OCI-LY1 (cell line): ENCODE results near the gene C4orf17.
"Not testable (repeated sequence)": the region's sequence is repeated elsewhere in the genome, so short reads cannot be mapped to it uniquely, and the experiment has no call there.

Source experiments
- H2AFZ ChIP-seq: fragments of 200-600 bp; sonication (generic), shearing (Covaris generic); 2 replicates; pipeline ENCODE4 v1.6.0; 2014; ENCODE audit warnings: antibody characterized with exemption, mild to moderate bottlenecking, low read length
- H3F3A ChIP-seq: fragments of 200-600 bp; sonication (generic), shearing (Covaris generic); 2 replicates; pipeline ENCODE4 v1.6.0; 2014; ENCODE audit warnings: mild to moderate bottlenecking, antibody characterized with exemption, low read length, moderate library complexity; ENCODE audit not compliant: insufficient read depth
- H3K27ac ChIP-seq: fragments of 200-600 bp; sonication (generic); 2 replicates; pipeline ENCODE4 v1.5.1; 2014; ENCODE audit warnings: low read length, mixed run types, mild to moderate bottlenecking, low read depth; ENCODE audit not compliant: poor library complexity, severe bottlenecking
- H3K27me3 ChIP-seq: fragments of 200-600 bp; sonication (generic); 2 replicates; pipeline ENCODE4 v1.6.0; 2014; ENCODE audit warnings: antibody characterized with exemption, mild to moderate bottlenecking, low read length, moderate library complexity; ENCODE audit not compliant: insufficient read depth
- H3K36me3 ChIP-seq: fragments of 200-600 bp; sonication (generic); 2 replicates; pipeline ENCODE4 v1.6.1; 2014; ENCODE audit warnings: mild to moderate bottlenecking, antibody characterized with exemption, low read length, moderate library complexity, mixed read lengths; ENCODE audit not compliant: insufficient read depth
- H3K4me1 ChIP-seq: fragments of 200-600 bp; sonication (generic); 2 replicates; pipeline ENCODE4 v1.5.1; 2014; ENCODE audit warnings: mild to moderate bottlenecking, low read length, moderate library complexity; ENCODE audit not compliant: insufficient read depth, severe bottlenecking
- H3K4me2 ChIP-seq: fragments of 200-600 bp; sonication (generic), shearing (Covaris generic); 2 replicates; pipeline ENCODE4 v1.6.1; 2014; ENCODE audit warnings: low read length
- H3K4me3 ChIP-seq: fragments of 200-600 bp; sonication (generic); 2 replicates; pipeline ENCODE4 v1.5.1; 2014; ENCODE audit warnings: low read length, low read depth, mild to moderate bottlenecking, mixed read lengths; ENCODE audit not compliant: poor library complexity, severe bottlenecking
- H3K79me2 ChIP-seq: fragments of 200-600 bp; shearing (Covaris generic); 2 replicates; pipeline ENCODE4 v1.6.1; 2016; ENCODE audit warnings: mixed run types, low read length, mixed read lengths; ENCODE audit not compliant: insufficient read depth
- H3K9ac ChIP-seq: fragments of 200-600 bp; sonication (generic), shearing (Covaris generic); 2 replicates; pipeline ENCODE4 v1.6.1; 2014; ENCODE audit warnings: mild to moderate bottlenecking, low read length, mixed read lengths
- H3K9me2 ChIP-seq: fragments of 200-600 bp; sonication (generic), shearing (Covaris generic); 2 replicates; pipeline ENCODE4 v1.6.1; 2014; ENCODE audit warnings: low read depth, mild to moderate bottlenecking, low read length, mixed read lengths
- H3K9me3 ChIP-seq: fragments of 200-600 bp; shearing (Covaris generic); 2 replicates; pipeline ENCODE4 v1.6.1; 2014; ENCODE audit warnings: low read length, mixed read lengths
- H4K20me1 ChIP-seq: fragments of 200-600 bp; sonication (generic), shearing (Covaris generic); 2 replicates; pipeline ENCODE4 v1.6.0; 2016; ENCODE audit warnings: mild to moderate bottlenecking, low read length; ENCODE audit not compliant: insufficient read depth
- CTCF ChIP-seq: fragments of 200-600 bp; sonication (generic), shearing (Covaris generic); IDR thresholded peaks from 2 replicates; pipeline ENCODE4 v1.5.1; 2017; ENCODE audit warnings: mild to moderate bottlenecking, antibody characterized with exemption, low read length, moderate library complexity, mixed read lengths
- EZH2 ChIP-seq: fragments of 200-600 bp; sonication (generic), shearing (Covaris generic); IDR thresholded peaks from 2 replicates; pipeline ENCODE4 v1.8.0; 2017; ENCODE audit warnings: borderline replicate concordance, mixed run types, mild to moderate bottlenecking, antibody characterized with exemption, low read length, moderate library complexity, mixed read lengths

C4orf17 gene

GRCh38 chr4:99529956-99530355, 19.1 kb downstream of the C4orf17 start:
- Histone ChIP-seq H3K4me3 (no peak overlapping the region), H3K9ac (no peak overlapping the region), H3K9me2 (no peaks in the 10 kb centered on the region), H3K4me1 (no peaks in the 10 kb centered on the region), H3K36me3 (no peaks in the 10 kb centered on the region), H3K27me3 (no peaks in the 10 kb centered on the region), H2AFZ (no peak overlapping the region), H3K9me3 (no peaks in the 10 kb centered on the region), H3K79me2 (no peaks in the 10 kb centered on the region), H3F3A (no peaks in the 10 kb centered on the region), H3K4me2 (no peak overlapping the region), H4K20me1 (no peaks in the 10 kb centered on the region), H3K27ac (no peak overlapping the region)
- TF ChIP-seq CTCF (no peak), EZH2 (no peak)

GRCh38 chr4:99534699-99535098, 23.9 kb downstream of the C4orf17 start:
- H3K9ac ChIP-seq, H3K79me2 ChIP-seq, H3K9me2 ChIP-seq, H3K27ac ChIP-seq, H3K4me2 ChIP-seq, H3K4me3 ChIP-seq, H3K4me1 ChIP-seq, H2AFZ ChIP-seq, H3F3A ChIP-seq, H3K36me3 ChIP-seq, H4K20me1 ChIP-seq, H3K9me3 ChIP-seq, H3K27me3 ChIP-seq: not testable (repeated sequence)

- no peaks in the 10 kb centered on the region for H3K27me3 ChIP-seq
- no peak overlapping the region for H3K9ac ChIP-seq
- no peak overlapping the region for H2AFZ ChIP-seq
- no peak overlapping the region for H3K4me2 ChIP-seq
- H3K36me3 ChIP-seq, result no peaks in the 10 kb centered on the region
- TF ChIP-seq CTCF, result no peak
- no peak for TF ChIP-seq EZH2
- no peak overlapping the region for H3K27ac ChIP-seq
- no peaks in the 10 kb centered on the region for H3K79me2 ChIP-seq
- no peaks in the 10 kb centered on the region for H3K4me1 ChIP-seq
- H3K9me3 ChIP-seq, result no peaks in the 10 kb centered on the region
- H3F3A ChIP-seq, result no peaks in the 10 kb centered on the region
- H4K20me1 ChIP-seq, result no peaks in the 10 kb centered on the region
- H3K9me2 ChIP-seq, result no peaks in the 10 kb centered on the region
- H3K4me3 ChIP-seq, result no peak overlapping the region
Observed at GRCh38 chr4:99536271-99536670, 25.4 kb downstream of the C4orf17 start.

- H3K79me2 ChIP-seq, result no peaks in the 10 kb centered on the region
- H3K36me3 ChIP-seq, result no peaks in the 10 kb centered on the region
- H3K4me2 ChIP-seq, result no peak overlapping the region
- H3K9ac ChIP-seq, result no peak overlapping the region
- TF ChIP-seq EZH2 (no peak), CTCF (no peak)
- no peak overlapping the region for H3K27ac ChIP-seq
- H2AFZ ChIP-seq, result no peak overlapping the region
- no peaks in the 10 kb centered on the region for H4K20me1 ChIP-seq
- no peaks in the 10 kb centered on the region for H3K9me3 ChIP-seq
- no peaks in the 10 kb centered on the region for H3K9me2 ChIP-seq
- no peaks in the 10 kb centered on the region for H3K4me1 ChIP-seq
- no peaks in the 10 kb centered on the region for H3F3A ChIP-seq
- H3K4me3 ChIP-seq, result no peak overlapping the region
- H3K27me3 ChIP-seq, result no peaks in the 10 kb centered on the region
Observed at GRCh38 chr4:99536848-99537247, 26.0 kb downstream of the C4orf17 start.
